A673 (cell line): ENCODE results near the gene SHISAL1.

Source experiments
- CTCF ChIP-seq: fragments of 300-800, 200-600 bp; sonication (generic); conservative IDR thresholded peaks from 2 replicates; pipeline ENCODE4 v1.5.1; 2017; ENCODE audit warnings: low read depth, mild to moderate bottlenecking, antibody characterized with exemption, low read length, moderate library complexity, mixed read lengths
- EZH2 ChIP-seq: fragments of 200-600 bp; sonication (generic); IDR thresholded peaks from 2 replicates; pipeline ENCODE4 v1.6.1; 2017; ENCODE audit warnings: borderline replicate concordance, low read depth, mild to moderate bottlenecking, mixed read lengths, antibody characterized with exemption, low read length; ENCODE audit not compliant: poor library complexity, severe bottlenecking

GRCh38 chr22:44304354-44304753 is 8.4 kb downstream of the SHISAL1 start:
- TF ChIP-seq CTCF (no peak), EZH2 (no peak)
